SK-N-SH (cell line): ENCODE results near the gene PTPN9. TPM values are rescaled to one million over a fixed set of nuclear protein-coding genes. Genes with fewer than 3 reads are reported as not detected.
A peak's percentile ranks its signal among the peaks of the same experiment; 100 is the strongest.

Experiments
- CTCF ChIA-PET: fragments of 300-600, 350-600 bp; formaldehyde crosslinking; extraction: SDS; loops from one replicate; lab custom pipeline; 2021; lab: Yijun Ruan, JAX
- POLR2A ChIA-PET: fragments of 350-600 bp; sonication (Branson Sonifier 250); formaldehyde crosslinking; extraction: SDS; loops from one replicate; lab custom pipeline; 2020; ENCODE audit warnings: antibody characterized with exemption, inconsistent platforms; lab: Yijun Ruan, JAX
- DNase-seq: peaks from one replicate; pipeline ENCODE4 v3.0.0; 2012
- H2AFZ ChIP-seq: fragments of 200-600 bp; sonication (generic); 2 replicates; pipeline ENCODE4 v1.8.1; 2016; ENCODE audit warnings: antibody characterized with exemption, mild to moderate bottlenecking, low read depth
- H3F3A ChIP-seq: fragments of 200-600 bp; sonication (generic); replicated peaks from 2 replicates; pipeline ENCODE3; 2016; ENCODE audit warnings: antibody characterized with exemption, mild to moderate bottlenecking; ENCODE audit not compliant: insufficient read depth
- H3K27ac ChIP-seq, 2 experiments: fragments of 200-500 bp in 1 of 2; fragments of 200-600 bp in 1 of 2; sonication (Bioruptor generic) in 1 of 2; sonication (generic), shearing (Covaris generic) in 1 of 2; 2 replicates each; pipeline versions ENCODE4 v1.5.1 to v1.6.1; 2014 to 2016; ENCODE audit warnings: low read depth in 2 of 2, inconsistent platforms in 1 of 2, low read length in 1 of 2, mild to moderate bottlenecking in 1 of 2, mixed read lengths in 1 of 2
- H3K27me3 ChIP-seq: fragments of 200-600 bp; sonication (generic), shearing (Covaris generic); 2 replicates; pipeline ENCODE4 v1.6.1; 2016; ENCODE audit warnings: mixed run types; ENCODE audit not compliant: insufficient read depth
- H3K36me3 ChIP-seq, 2 experiments: fragments of 200-500 bp in 1 of 2; fragments of 200-600 bp in 1 of 2; sonication (Bioruptor generic) in 1 of 2; sonication (generic) in 1 of 2; replicated peaks in 1 of 2; 2 replicates each; pipeline versions ENCODE3 to v1.5.1; 2014 to 2016; ENCODE audit warnings: low read length in 1 of 2, mild to moderate bottlenecking in 1 of 2; ENCODE audit not compliant: insufficient read depth in 2 of 2, control insufficient read depth in 1 of 2
- H3K4me1 ChIP-seq, 2 experiments: fragments of 200-500 bp in 1 of 2; fragments of 200-600 bp in 1 of 2; sonication (Bioruptor generic) in 1 of 2; sonication (generic), shearing (Covaris generic) in 1 of 2; 2 replicates each; pipeline versions ENCODE4 v1.5.1 to v1.6.1; 2014 to 2016; ENCODE audit warnings: low read depth in 1 of 2, low read length in 1 of 2, mixed run types in 1 of 2; ENCODE audit not compliant: insufficient read depth in 2 of 2, control insufficient read depth in 1 of 2
- H3K4me2 ChIP-seq: fragments of 200-600 bp; sonication (generic), shearing (Covaris generic); 2 replicates; pipeline ENCODE4 v1.6.1; 2017; ENCODE audit warnings: mixed run types
- H3K4me3 ChIP-seq, 2 experiments: fragments of 200-500 bp in 1 of 2; fragments of 200-600 bp in 1 of 2; sonication (Bioruptor generic) in 1 of 2; sonication (generic), shearing (Covaris generic) in 1 of 2; 2 replicates each; pipeline versions ENCODE4 v1.5.1 to v1.8.1; 2014 to 2016; ENCODE audit warnings: low read depth in 2 of 2, inconsistent platforms in 1 of 2, low read length in 1 of 2, mild to moderate bottlenecking in 1 of 2, mixed read lengths in 1 of 2, moderate library complexity in 1 of 2
- H3K79me2 ChIP-seq: fragments of 200-600 bp; sonication (generic); 2 replicates; pipeline ENCODE4 v1.8.1; 2017; ENCODE audit warnings: mild to moderate bottlenecking; ENCODE audit not compliant: insufficient read depth
- H3K9ac ChIP-seq: fragments of 200-600 bp; sonication (generic); 2 replicates; pipeline ENCODE4 v1.6.1; 2017; ENCODE audit warnings: mixed run types
- H3K9me2 ChIP-seq: fragments of 200-600 bp; sonication (generic); 2 replicates; pipeline ENCODE4 v1.6.1; 2017; ENCODE audit warnings: mixed run types
- H3K9me3 ChIP-seq: fragments of 200-600 bp; sonication (generic); 2 replicates; pipeline ENCODE4 v1.6.1; 2017; ENCODE audit warnings: mixed run types, mild to moderate bottlenecking, moderate library complexity
- H4K20me1 ChIP-seq: fragments of 200-600 bp; sonication (generic); 2 replicates; pipeline ENCODE4 v1.6.1; 2017; ENCODE audit warnings: mild to moderate bottlenecking, mixed run types; ENCODE audit not compliant: insufficient read depth
- CHD2 ChIP-seq: fragments of 150-350 bp; IDR thresholded peaks from 2 replicates; pipeline ENCODE4 v1.6.1; 2018; ENCODE audit warnings: low read length; ENCODE audit not compliant: partially characterized antibody
- FOSL2 ChIP-seq: IDR thresholded peaks from 2 replicates; pipeline ENCODE4 v1.4.0; 2012; ENCODE audit warnings: low read depth, mild to moderate bottlenecking, moderate library complexity, borderline replicate concordance
- FOXJ3 ChIP-seq: sonication (generic); formaldehyde crosslinking; IDR thresholded peaks from 2 replicates; pipeline ENCODE4 v1.5.1; 2020; ENCODE audit warnings: mild to moderate bottlenecking, missing genetic modification reagents
- JUND ChIP-seq: IDR thresholded peaks from 2 replicates; pipeline ENCODE4 v1.4.0; 2012
- MEF2A ChIP-seq: IDR thresholded peaks from 2 replicates; pipeline ENCODE4 v1.4.0; 2012; ENCODE audit warnings: low read depth, borderline replicate concordance
- NFIC ChIP-seq: IDR thresholded peaks from 2 replicates; pipeline ENCODE4 v1.4.0; 2012; ENCODE audit warnings: borderline replicate concordance
- POLR2AphosphoS5 ChIP-seq: IDR thresholded peaks from 2 replicates; pipeline ENCODE4 v1.6.1; 2012; ENCODE audit warnings: low read depth, low read length
- RAD21 ChIP-seq: IDR thresholded peaks from 2 replicates; pipeline ENCODE4 v1.6.1; 2012; ENCODE audit warnings: mild to moderate bottlenecking, low read length
- RCOR1 ChIP-seq: fragments of 150-350 bp; IDR thresholded peaks from 2 replicates; pipeline ENCODE4 v1.6.1; 2017; ENCODE audit warnings: antibody characterized with exemption, low read length
- RXRA ChIP-seq: IDR thresholded peaks from 2 replicates; pipeline ENCODE4 v1.4.0; 2012; ENCODE audit warnings: low read depth, mild to moderate bottlenecking, borderline replicate concordance
- SIN3A ChIP-seq: IDR thresholded peaks from 2 replicates; pipeline ENCODE4 v1.6.1; 2012; ENCODE audit warnings: low read depth, mild to moderate bottlenecking, low read length, moderate library complexity, borderline replicate concordance
- SMC3 ChIP-seq: IDR thresholded peaks from 2 replicates; pipeline ENCODE4 v1.6.1; 2012; ENCODE audit warnings: low read depth, low read length, improper control_type of control experiment
- TCF12 ChIP-seq: IDR thresholded peaks from 2 replicates; pipeline ENCODE4 v1.4.0; 2012
- WGBS: methylation state at CpG from one replicate; pipeline ENCODE4 v1.1.6; 2017; ENCODE audit warnings: low lambda C conversion rate; 5-methylcytosine and 5-hydroxymethylcytosine counted together
- polyA plus RNA-seq, 3 experiments: library from polyadenylated mRNA; depleted of rRNA; stranded (reverse); fragments of >200 nt; gene quantifications; 2 replicates each; pipeline ENCODE4 v1.2.3, GENCODE V29; 2012
- TF ChIP-seq, protein P1 (sequence below): IDR thresholded peaks from 2 replicates; pipeline ENCODE4 v1.6.1; 2012; ENCODE audit warnings: mild to moderate bottlenecking, low read depth, low read length, moderate library complexity
- TF ChIP-seq, protein P2 (sequence below): IDR thresholded peaks from 2 replicates; pipeline ENCODE4 v1.4.0; 2012; ENCODE audit warnings: low read depth
- TF ChIP-seq, protein P3 (sequence below): fragments of 200-600 bp; sonication (generic); IDR thresholded peaks from 2 replicates; pipeline ENCODE4 v1.6.1; 2017; ENCODE audit warnings: antibody characterized with exemption, mild to moderate bottlenecking, moderate library complexity

Gene PTPN9
- polyA plus RNA-seq, 1 of the 3 experiments (the other 2 are of a cell fraction) = 25.9 TPM

DNA sequence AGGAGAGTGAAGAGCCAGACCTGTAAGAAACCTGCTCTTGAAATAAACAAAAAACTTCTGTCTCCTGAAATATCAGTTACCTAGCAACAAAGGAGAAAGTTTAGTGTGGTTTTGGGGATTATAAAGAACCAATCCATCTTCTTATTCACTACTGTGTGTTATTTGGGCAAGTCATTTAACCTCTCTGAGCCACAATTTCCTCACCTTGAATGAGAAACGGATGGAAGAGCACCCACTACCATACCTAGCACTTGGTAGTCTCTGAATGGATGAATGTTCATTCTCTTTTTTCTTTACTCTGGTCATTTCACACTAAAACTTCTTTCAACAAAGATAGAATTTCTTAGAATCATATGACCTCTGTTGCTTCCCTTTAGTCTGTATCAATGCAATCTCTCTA, 45.2 kb downstream of the PTPN9 start:
- H3K4me2 ChIP-seq = no peak overlapping the region
- no peak overlapping the region for H3K4me3 ChIP-seq
- peak overlapping the region in 1 of 2 experiments; percentile 66; a peak in 1 of 4 replicates for H3K27ac ChIP-seq
- no peak for TF ChIP-seq FOXJ3 (CRISPR knock-in tag)
- TF ChIP-seq CHD2 = no peak
- TF ChIP-seq RXRA = no peak
- no peak for TF ChIP-seq SIN3A
- no peak for TF ChIP-seq POLR2AphosphoS5
- TF ChIP-seq MEF2A = no peak
- TF ChIP-seq, protein P1, sequence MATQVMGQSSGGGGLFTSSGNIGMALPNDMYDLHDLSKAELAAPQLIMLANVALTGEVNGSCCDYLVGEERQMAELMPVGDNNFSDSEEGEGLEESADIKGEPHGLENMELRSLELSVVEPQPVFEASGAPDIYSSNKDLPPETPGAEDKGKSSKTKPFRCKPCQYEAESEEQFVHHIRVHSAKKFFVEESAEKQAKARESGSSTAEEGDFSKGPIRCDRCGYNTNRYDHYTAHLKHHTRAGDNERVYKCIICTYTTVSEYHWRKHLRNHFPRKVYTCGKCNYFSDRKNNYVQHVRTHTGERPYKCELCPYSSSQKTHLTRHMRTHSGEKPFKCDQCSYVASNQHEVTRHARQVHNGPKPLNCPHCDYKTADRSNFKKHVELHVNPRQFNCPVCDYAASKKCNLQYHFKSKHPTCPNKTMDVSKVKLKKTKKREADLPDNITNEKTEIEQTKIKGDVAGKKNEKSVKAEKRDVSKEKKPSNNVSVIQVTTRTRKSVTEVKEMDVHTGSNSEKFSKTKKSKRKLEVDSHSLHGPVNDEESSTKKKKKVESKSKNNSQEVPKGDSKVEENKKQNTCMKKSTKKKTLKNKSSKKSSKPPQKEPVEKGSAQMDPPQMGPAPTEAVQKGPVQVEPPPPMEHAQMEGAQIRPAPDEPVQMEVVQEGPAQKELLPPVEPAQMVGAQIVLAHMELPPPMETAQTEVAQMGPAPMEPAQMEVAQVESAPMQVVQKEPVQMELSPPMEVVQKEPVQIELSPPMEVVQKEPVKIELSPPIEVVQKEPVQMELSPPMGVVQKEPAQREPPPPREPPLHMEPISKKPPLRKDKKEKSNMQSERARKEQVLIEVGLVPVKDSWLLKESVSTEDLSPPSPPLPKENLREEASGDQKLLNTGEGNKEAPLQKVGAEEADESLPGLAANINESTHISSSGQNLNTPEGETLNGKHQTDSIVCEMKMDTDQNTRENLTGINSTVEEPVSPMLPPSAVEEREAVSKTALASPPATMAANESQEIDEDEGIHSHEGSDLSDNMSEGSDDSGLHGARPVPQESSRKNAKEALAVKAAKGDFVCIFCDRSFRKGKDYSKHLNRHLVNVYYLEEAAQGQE = no peak
- ChIA-PET POLR2A (no interaction called here), CTCF (interaction anchor here (2.1 to 2.4 kb wide), 3 partner anchors 10 to 45 kb away, joined by 5 to 13 read pairs (median 9); partner anchors contain the start of gene PTPN9)
- no peaks in the 10 kb centered on the region for H3K9me3 ChIP-seq
- peaks cover 34% of the 10 kb centered on the region for H3F3A ChIP-seq
- H3K9ac ChIP-seq = no peak overlapping the region
- peaks cover 72% of the 10 kb centered on the region for H4K20me1 ChIP-seq
- 83% methylated on average over 1 of the region's 1 CpG for WGBS
- no peaks in the 10 kb centered on the region for H3K36me3 ChIP-seq
- H3K79me2 ChIP-seq = peaks cover 92% of the 10 kb centered on the region
- H3K4me1 ChIP-seq = peaks cover 3 to 28% of the 10 kb centered on the region in 2 experiments
- no peak for DNase-seq
- no peaks in the 10 kb centered on the region for H3K9me2 ChIP-seq
- no peaks in the 10 kb centered on the region for H3K27me3 ChIP-seq
- H2AFZ ChIP-seq = no peak overlapping the region

DNA sequence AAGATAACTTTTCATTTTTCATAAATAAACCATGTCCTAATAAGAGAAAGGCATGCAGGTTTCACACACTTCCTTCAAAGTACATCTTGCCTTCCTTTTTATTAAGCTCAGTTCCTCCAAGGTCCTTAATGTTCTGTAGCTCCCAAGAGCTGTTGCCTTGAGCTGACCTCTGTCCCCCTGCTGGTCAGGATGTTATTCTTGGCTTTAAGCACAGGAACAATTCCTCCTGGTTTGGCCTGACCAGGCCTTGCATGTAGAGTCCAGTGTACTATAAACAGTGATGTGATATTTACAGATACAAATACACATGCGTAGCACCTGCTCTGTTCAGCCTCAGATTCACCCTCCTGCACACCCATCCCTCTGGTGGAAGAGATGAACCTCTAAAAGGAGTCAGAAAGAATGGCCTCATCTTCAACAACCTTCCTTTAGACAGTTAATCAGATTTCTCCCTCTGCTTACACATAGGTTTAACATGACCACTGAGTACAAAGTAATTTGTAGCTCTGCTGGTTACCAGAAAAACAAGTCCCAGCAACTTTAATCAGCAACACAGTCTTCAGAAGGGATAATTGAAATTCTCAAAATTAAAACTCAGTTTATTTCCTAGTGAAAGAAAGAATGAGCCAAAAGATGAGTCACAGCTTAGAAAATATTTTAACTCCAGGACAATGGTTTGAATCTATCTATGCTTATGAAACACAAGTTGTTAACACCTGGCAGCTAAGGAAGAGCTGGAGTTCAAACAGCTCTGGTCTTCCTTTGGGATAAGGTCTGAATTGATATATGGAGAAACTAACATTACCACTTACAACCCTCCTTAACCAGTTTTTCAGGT, 46.5 kb downstream of the PTPN9 start:
- no peak overlapping the region; a peak in 1 of 4 replicates for H3K4me3 ChIP-seq
- WGBS = 86% methylated on average over 1 of the region's 1 CpG
- CTCF ChIA-PET = interaction anchor here (0.6 to 2.4 kb wide), 11 partner anchors 11 to 108 kb away, joined by 3 to 13 read pairs (median 4); partner anchors contain the start of gene PTPN9
- peak; percentile 33; the same call in 1 of the 2 replicates for TF ChIP-seq RAD21
- 0 out of 2 replicates have a peak, but pooled peaks have one; percentile 9 for TF ChIP-seq SMC3
- peak; percentile 15; the same call in 1 of the 2 replicates for TF ChIP-seq FOSL2
- TF ChIP-seq, protein P2, sequence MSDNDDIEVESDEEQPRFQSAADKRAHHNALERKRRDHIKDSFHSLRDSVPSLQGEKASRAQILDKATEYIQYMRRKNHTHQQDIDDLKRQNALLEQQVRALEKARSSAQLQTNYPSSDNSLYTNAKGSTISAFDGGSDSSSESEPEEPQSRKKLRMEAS = no peak
- TF ChIP-seq CHD2 = no peak
- no peak for TF ChIP-seq JUND
- TF ChIP-seq TCF12 = 0 out of 2 replicates have a peak, but pooled peaks have one; percentile 9
- peak; percentile 40; the same call in 1 of the 2 replicates for TF ChIP-seq NFIC
- TF ChIP-seq RCOR1 = no peak
- TF ChIP-seq, protein P1 = no peak
- TF ChIP-seq, protein P3, sequence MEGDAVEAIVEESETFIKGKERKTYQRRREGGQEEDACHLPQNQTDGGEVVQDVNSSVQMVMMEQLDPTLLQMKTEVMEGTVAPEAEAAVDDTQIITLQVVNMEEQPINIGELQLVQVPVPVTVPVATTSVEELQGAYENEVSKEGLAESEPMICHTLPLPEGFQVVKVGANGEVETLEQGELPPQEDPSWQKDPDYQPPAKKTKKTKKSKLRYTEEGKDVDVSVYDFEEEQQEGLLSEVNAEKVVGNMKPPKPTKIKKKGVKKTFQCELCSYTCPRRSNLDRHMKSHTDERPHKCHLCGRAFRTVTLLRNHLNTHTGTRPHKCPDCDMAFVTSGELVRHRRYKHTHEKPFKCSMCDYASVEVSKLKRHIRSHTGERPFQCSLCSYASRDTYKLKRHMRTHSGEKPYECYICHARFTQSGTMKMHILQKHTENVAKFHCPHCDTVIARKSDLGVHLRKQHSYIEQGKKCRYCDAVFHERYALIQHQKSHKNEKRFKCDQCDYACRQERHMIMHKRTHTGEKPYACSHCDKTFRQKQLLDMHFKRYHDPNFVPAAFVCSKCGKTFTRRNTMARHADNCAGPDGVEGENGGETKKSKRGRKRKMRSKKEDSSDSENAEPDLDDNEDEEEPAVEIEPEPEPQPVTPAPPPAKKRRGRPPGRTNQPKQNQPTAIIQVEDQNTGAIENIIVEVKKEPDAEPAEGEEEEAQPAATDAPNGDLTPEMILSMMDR = peak; percentile 58
- no peaks in the 10 kb centered on the region for H3K9me2 ChIP-seq
- no peak overlapping the region for H3K9ac ChIP-seq
- H3K4me1 ChIP-seq = peaks cover 3 to 28% of the 10 kb centered on the region in 2 experiments
- no peak overlapping the region for H2AFZ ChIP-seq
- H3K27me3 ChIP-seq = no peaks in the 10 kb centered on the region
- POLR2A ChIA-PET = interaction anchor here (0.8 kb wide), 1 partner anchor 258 kb away, joined by 3 read pairs; no protein-coding TSS in a partner anchor
- peaks cover 30% of the 10 kb centered on the region for H3F3A ChIP-seq
- peaks cover 83% of the 10 kb centered on the region for H4K20me1 ChIP-seq
- peak overlapping the region; percentile 54 to 66 for H3K27ac ChIP-seq
- no peaks in the 10 kb centered on the region for H3K36me3 ChIP-seq
- H3K4me2 ChIP-seq = peak overlapping the region; percentile 58
- H3K9me3 ChIP-seq = no peaks in the 10 kb centered on the region
- peak; percentile 50 for DNase-seq
- peaks cover 93% of the 10 kb centered on the region for H3K79me2 ChIP-seq
